ENCODE data around the gene FANCL.
"Not testable (repeated sequence)": the region's sequence is repeated elsewhere in the genome, so short reads cannot be mapped to it uniquely, and the experiment has no call there.

FANCL gene

DNA sequence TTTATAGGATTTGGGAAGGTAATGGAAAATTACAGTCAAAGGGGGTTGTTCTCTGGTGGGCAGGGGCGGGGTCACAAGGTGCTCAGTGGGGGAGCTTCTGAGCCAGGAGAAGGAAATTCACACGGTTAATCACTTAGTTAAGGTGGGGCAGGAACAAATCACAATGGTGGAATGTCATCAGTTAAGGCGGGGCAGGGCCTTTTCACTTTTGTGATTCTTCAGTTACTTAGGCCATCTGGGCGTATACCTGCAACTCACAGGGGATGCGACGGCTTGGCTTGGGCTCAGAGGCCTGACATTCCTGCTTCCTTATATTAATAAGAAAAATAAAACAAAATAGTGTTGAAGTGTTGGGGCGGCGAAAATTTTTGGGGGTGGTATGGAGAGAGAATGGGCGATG is 127.6 kb downstream of the FANCL start:
- DNase-seq (ENCODE audit: low read depth); H3K4me1 ChIP-seq (ENCODE audit: control insufficient read depth, insufficient read depth, low read length); H3K27me3 ChIP-seq (replicated peaks; ENCODE audit: control insufficient read depth, insufficient read depth, low read length); H3K36me3 ChIP-seq (ENCODE audit: control insufficient read depth, insufficient read depth, low read length, severe bottlenecking); H3K4me3 ChIP-seq (ENCODE audit: low read length); H3K9ac ChIP-seq (ENCODE audit: low read length); H3K9me3 ChIP-seq (ENCODE audit: control insufficient read depth, low read length): not testable (repeated sequence)

DNA sequence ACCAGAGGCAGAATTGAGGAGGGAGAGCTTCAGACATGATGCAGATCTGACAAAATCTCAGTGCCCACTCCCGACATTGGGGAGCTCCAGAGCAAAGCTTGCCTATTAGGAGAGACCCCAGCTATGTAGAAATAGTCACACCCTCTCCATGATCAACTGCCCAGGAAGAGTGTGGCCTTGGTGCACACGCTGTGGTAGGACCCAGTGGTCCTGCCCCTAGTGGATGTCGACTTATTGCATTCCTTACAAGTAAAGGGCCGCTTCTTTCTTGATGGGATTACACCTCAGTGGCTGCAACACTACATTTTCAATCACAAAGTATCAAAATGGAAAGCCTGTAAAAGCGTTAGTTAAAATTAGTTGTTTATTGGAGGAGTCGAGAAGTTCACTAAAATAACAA is 130.4 kb downstream of the FANCL start:
- Histone ChIP-seq H3K36me3 (ENCODE audit: control insufficient read depth, insufficient read depth, low read length, severe bottlenecking) (no peaks in the 10 kb centered on the region), H3K9ac (ENCODE audit: low read length) (no peak overlapping the region), H3K4me3 (ENCODE audit: low read length) (no peak overlapping the region), H3K4me1 (ENCODE audit: control insufficient read depth, insufficient read depth, low read length) (peaks cover 18% of the 10 kb centered on the region), H3K27me3 (replicated peaks; ENCODE audit: control insufficient read depth, insufficient read depth, low read length) (no peaks in the 10 kb centered on the region), H3K9me3 (ENCODE audit: control insufficient read depth, low read length) (no peaks in the 10 kb centered on the region)
- DNase-seq (ENCODE audit: low read depth): no peak

GRCh38 chr2:58109481-58109880 is 131.6 kb downstream of the FANCL start:
- Histone ChIP-seq H3K36me3 (ENCODE audit: control insufficient read depth, insufficient read depth, low read length, severe bottlenecking) (no peaks in the 10 kb centered on the region), H3K4me1 (ENCODE audit: control insufficient read depth, insufficient read depth, low read length) (peaks cover 18% of the 10 kb centered on the region), H3K9me3 (ENCODE audit: control insufficient read depth, low read length) (no peaks in the 10 kb centered on the region), H3K27me3 (replicated peaks; ENCODE audit: control insufficient read depth, insufficient read depth, low read length) (no peaks in the 10 kb centered on the region), H3K4me3 (ENCODE audit: low read length) (no peak overlapping the region), H3K9ac (ENCODE audit: low read length) (no peak overlapping the region)
- no peak for DNase-seq (ENCODE audit: low read depth)
